Ovary (tissue), 3 donors: ENCODE results near the gene WARS2.

Experiments
- CTCF ChIP-seq, 3 donors: fragments of 450-650 bp in 2 of 3; fragments of 200-600 bp in 1 of 3; IDR thresholded peaks; one replicate each; pipeline versions ENCODE4 v1.5.1 to v1.8.0; 2016 to 2022; ENCODE audit warnings: antibody characterized with exemption in 3 of 3, mild to moderate bottlenecking in 1 of 3
- EP300 ChIP-seq: sonication (generic); formaldehyde crosslinking; IDR thresholded peaks from one replicate; pipeline ENCODE4 v1.6.1; 2017; ENCODE audit warnings: antibody characterized with exemption
- POLR2A ChIP-seq: fragments of 450-650 bp; IDR thresholded peaks from one replicate; pipeline ENCODE4 v1.6.1; 2017; ENCODE audit warnings: antibody characterized with exemption, mild to moderate bottlenecking, moderate library complexity
- donor health status: DM: no; HTN: no; CAD: no.

- TF ChIP-seq POLR2A (no peak), CTCF (IDR thresholded peaks at IDR 0.05) (no peak), EP300 (no peak)
Observed at GRCh38 chr1:119163396-119163795, 22.9 kb upstream of the WARS2 start.
